Endothelial cell of umbilical vein (primary cell): ENCODE measurements around the gene LTBP2. TPM values are rescaled to one million over a fixed set of nuclear protein-coding genes. Genes with fewer than 3 reads are reported as not detected.
A peak's percentile ranks its signal among the peaks of the same experiment; 100 is the strongest.

ENCODE experiments used
- BruUV-seq: library from RNA; stranded (reverse); fragments of 400-500 nt; replicated peaks from 2 replicates; lab custom pipeline; 2021; lab: Mats Ljungman, UMichigan
- CTCF ChIA-PET: fragments of 300-600, 350-600 bp; sonication (Branson Sonifier 250); formaldehyde crosslinking; loops from one replicate; lab custom pipeline; 2021; ENCODE audit warnings: antibody characterized with exemption, inconsistent platforms; lab: Charles Lee
- POLR2A ChIA-PET: fragments of 300-600, 350-600 bp; sonication (Branson Sonifier 250); formaldehyde crosslinking; loops from one replicate; lab custom pipeline; 2021; ENCODE audit warnings: antibody characterized with exemption, inconsistent platforms; lab: Charles Lee
- DNase-seq: peaks from one replicate; pipeline ENCODE4 v3.0.0-alpha.2; 2011; ENCODE audit warnings: low read depth, low spot score
- FAIRE-seq: peaks from 2 replicates; lab custom pipeline; 2011; peaks lifted over from hg19 to GRCh38; lab: Jason Lieb, UNC
- H2AFZ ChIP-seq: 2 replicates; pipeline ENCODE4 v1.6.0; 2012; ENCODE audit warnings: low read depth, low read length, control low read depth, inconsistent platforms
- H3K27ac ChIP-seq: 2 replicates; pipeline ENCODE4 v1.5.1; 2011; ENCODE audit warnings: low read depth, mild to moderate bottlenecking, control low read depth, low read length, moderate library complexity; ENCODE audit not compliant: insufficient read depth
- H3K27me3 ChIP-seq, 2 experiments: 2 replicates each; pipeline versions ENCODE4 v1.6.0 to v1.6.1; 2011; ENCODE audit warnings: low read length in 2 of 2, mixed read lengths in 1 of 2; ENCODE audit not compliant: control insufficient read depth in 2 of 2, insufficient read depth in 2 of 2
- H3K36me3 ChIP-seq, 2 experiments: 2 replicates in 1 of 2; 3 replicates in 1 of 2; pipeline ENCODE4 v1.5.1; 2011; ENCODE audit warnings: low read length in 2 of 2, mild to moderate bottlenecking in 1 of 2, moderate library complexity in 1 of 2; ENCODE audit not compliant: control insufficient read depth in 2 of 2, insufficient read depth in 2 of 2; ENCODE audit errors: extremely low read depth in 1 of 2
- H3K4me1 ChIP-seq: 3 replicates; pipeline ENCODE4 v1.5.1; 2011; ENCODE audit warnings: mild to moderate bottlenecking, low read length; ENCODE audit not compliant: control insufficient read depth, insufficient read depth; ENCODE audit errors: extremely low read depth
- H3K4me2 ChIP-seq: 2 replicates; pipeline ENCODE4 v1.6.1; 2011; ENCODE audit warnings: low read length, control low read depth, mixed read lengths; ENCODE audit not compliant: insufficient read depth
- H3K4me3 ChIP-seq, 3 experiments: fragments of 200-600 bp in 1 of 3; sonication (generic), shearing (Covaris generic) in 1 of 3; replicated peaks in 1 of 3; 2 replicates each; pipeline ENCODE4 v1.5.1; 2011 to 2016; ENCODE audit warnings: control low read depth in 3 of 3, low read length in 3 of 3, mild to moderate bottlenecking in 2 of 3, inconsistent platforms in 1 of 3, low read depth in 1 of 3, moderate library complexity in 1 of 3; ENCODE audit not compliant: insufficient read depth in 1 of 3
- H3K79me2 ChIP-seq: 2 replicates; pipeline ENCODE4 v1.6.0; 2012; ENCODE audit warnings: low read length, inconsistent platforms; ENCODE audit not compliant: control insufficient read depth, insufficient read depth
- H3K9ac ChIP-seq: replicated peaks from 2 replicates; pipeline ENCODE3; 2011; ENCODE audit warnings: low read length, control low read depth; ENCODE audit not compliant: insufficient read depth; ENCODE audit errors: extremely low read depth
- H3K9me1 ChIP-seq: replicated peaks from 3 replicates; pipeline ENCODE4 v1.6.0; 2011; ENCODE audit warnings: mild to moderate bottlenecking, low read length; ENCODE audit not compliant: control insufficient read depth, insufficient read depth; ENCODE audit errors: extremely low read depth
- H3K9me3 ChIP-seq: replicated peaks from 2 replicates; pipeline ENCODE4 v1.5.1; 2012; ENCODE audit warnings: low read length, inconsistent platforms; ENCODE audit not compliant: control insufficient read depth, insufficient read depth
- H4K20me1 ChIP-seq: replicated peaks from 2 replicates; pipeline ENCODE3; 2011; ENCODE audit warnings: mild to moderate bottlenecking, low read length; ENCODE audit not compliant: control insufficient read depth, insufficient read depth; ENCODE audit errors: extremely low read depth
- EZH2 ChIP-seq: IDR thresholded peaks from 2 replicates; pipeline ENCODE4 v1.6.1; 2012; ENCODE audit warnings: borderline replicate concordance, low read depth, mild to moderate bottlenecking, moderate library complexity, low read length, inconsistent platforms; ENCODE audit not compliant: severe bottlenecking
- FOS ChIP-seq: IDR thresholded peaks from 2 replicates; pipeline ENCODE4 v1.6.1; 2011; ENCODE audit warnings: mild to moderate bottlenecking, low read length, moderate library complexity, borderline replicate concordance; ENCODE audit not compliant: insufficient read depth
- GATA2 ChIP-seq: IDR thresholded peaks from 2 replicates; pipeline ENCODE4 v1.7.0; 2011; ENCODE audit warnings: low read depth, mild to moderate bottlenecking, moderate library complexity, mixed read lengths, low read length; ENCODE audit not compliant: insufficient read length, insufficient read depth
- JUN ChIP-seq: IDR thresholded peaks from 2 replicates; pipeline ENCODE4 v1.6.1; 2011; ENCODE audit warnings: borderline replicate concordance, low read depth; ENCODE audit not compliant: insufficient read length, insufficient read depth
- MYC ChIP-seq: IDR thresholded peaks from one replicate; pipeline ENCODE4 v1.6.1; 2011; ENCODE audit warnings: mild to moderate bottlenecking, low read depth, low read length
- POLR2A ChIP-seq: IDR thresholded peaks from 2 replicates; pipeline ENCODE4 v1.6.1; 2012; ENCODE audit warnings: low read depth, mild to moderate bottlenecking, control low read depth, low read length
- POLR2AphosphoS5 ChIP-seq: IDR thresholded peaks from 2 replicates; pipeline ENCODE4 v1.6.1; 2012; ENCODE audit warnings: low read depth, mild to moderate bottlenecking, control low read depth, low read length, moderate library complexity; ENCODE audit not compliant: insufficient read depth
- dilution Hi-C: fragments of 300-500 bp; cut with MboI; formaldehyde crosslinking; loops from one replicate; pipeline ENCODE4 v1.15.0; 2019; ENCODE audit warnings: low sequenced_read_pairs; ENCODE audit not compliant: extremely low pct_ligation_motif_present
- intact Hi-C: fragments of 100-400 bp; cut with micrococcal nuclease; formaldehyde crosslinking; loops from one replicate; pipeline ENCODE4 v1.10.0; 2022
- polyA plus RNA-seq, 4 experiments: library from polyadenylated mRNA; depleted of rRNA in 3 of 4; stranded (reverse) in 3 of 4; unstranded in 1 of 4; fragments of >200 nt; gene quantifications; 2 replicates each; pipeline versions ENCODE4 v1.2.1 to v1.2.3, GENCODE V29; 2011 to 2012; ENCODE audit warnings: missing spikeins in 1 of 4
- total RNA-seq: library from RNA; stranded (reverse); gene quantifications from 2 replicates; pipeline ENCODE4 v1.2.3, GENCODE V29; 2021
- TF ChIP-seq, protein P1 (sequence below), 2 donors: IDR thresholded peaks; 1 replicate in 1 of 2; 2 replicates in 1 of 2; pipeline ENCODE4 v1.5.1; 2011; ENCODE audit warnings: low read length in 2 of 2, mild to moderate bottlenecking in 2 of 2, moderate library complexity in 2 of 2, control low read depth in 1 of 2, inconsistent platforms in 1 of 2, low read depth in 1 of 2; ENCODE audit not compliant: insufficient read depth in 1 of 2; ENCODE audit errors: extremely low read depth in 1 of 2
- TF ChIP-seq, protein P2 (sequence below): IDR thresholded peaks from 2 replicates; pipeline ENCODE4 v1.6.1; 2011; ENCODE audit not compliant: insufficient read depth, insufficient read length

The LTBP2 gene
- total and polyA plus RNA-seq, 2 donors (not counting 3 experiments of a cell fraction or from before 2014, with no cell fraction given): 209 to 268 TPM

DNA sequence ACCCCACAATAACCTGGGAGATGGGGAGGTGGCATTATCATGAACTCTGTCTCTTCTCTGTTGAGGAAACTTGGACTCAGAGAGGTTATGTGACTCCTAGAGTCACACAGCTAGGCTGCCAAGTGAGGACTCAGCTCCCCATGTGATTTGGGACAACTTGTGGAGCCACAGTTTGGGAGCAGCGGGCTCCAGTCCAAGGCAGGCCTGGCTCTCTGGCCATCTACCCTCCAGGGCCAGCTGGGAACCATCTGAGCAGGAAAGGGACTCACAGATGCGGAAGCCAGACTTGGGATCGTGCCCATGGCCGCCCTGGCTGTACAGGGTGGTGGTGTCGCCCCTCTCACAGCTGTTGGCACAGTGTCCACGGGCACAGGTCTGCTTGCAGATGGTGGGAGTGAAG, 59.4 kb downstream of the LTBP2 start:
- H3K4me3 ChIP-seq: no peak overlapping the region
- H3K9me1 ChIP-seq: no peaks in the 10 kb centered on the region
- no peak overlapping the region for H2AFZ ChIP-seq
- BruUV-seq: no TSS peak
- peaks cover 33% of the 10 kb centered on the region for H3K79me2 ChIP-seq
- H3K4me1 ChIP-seq: peaks cover 32% of the 10 kb centered on the region
- peak; percentile 63 for DNase-seq
- TF ChIP-seq POLR2AphosphoS5 (peak; percentile 46), POLR2A (no peak), JUN (no peak)
- ChIA-PET CTCF (interaction anchor here (0.9 kb wide), 1 partner anchor 252 kb away, joined by 4 read pairs; no protein-coding TSS in a partner anchor), POLR2A (no interaction called here)
- H3K9me3 ChIP-seq: no peaks in the 10 kb centered on the region
- dilution Hi-C loops: no loop called here
- H3K9ac ChIP-seq: no peak overlapping the region
- intact Hi-C loops: no loop called here
- H3K4me2 ChIP-seq: no peak overlapping the region
- H4K20me1 ChIP-seq: no peaks in the 10 kb centered on the region
- H3K27me3 ChIP-seq: no peaks in the 10 kb centered on the region
- no peak overlapping the region for H3K27ac ChIP-seq
- H3K36me3 ChIP-seq: peaks cover 27 to 45% of the 10 kb centered on the region in 2 experiments
- FAIRE-seq: peak; percentile 72

DNA sequence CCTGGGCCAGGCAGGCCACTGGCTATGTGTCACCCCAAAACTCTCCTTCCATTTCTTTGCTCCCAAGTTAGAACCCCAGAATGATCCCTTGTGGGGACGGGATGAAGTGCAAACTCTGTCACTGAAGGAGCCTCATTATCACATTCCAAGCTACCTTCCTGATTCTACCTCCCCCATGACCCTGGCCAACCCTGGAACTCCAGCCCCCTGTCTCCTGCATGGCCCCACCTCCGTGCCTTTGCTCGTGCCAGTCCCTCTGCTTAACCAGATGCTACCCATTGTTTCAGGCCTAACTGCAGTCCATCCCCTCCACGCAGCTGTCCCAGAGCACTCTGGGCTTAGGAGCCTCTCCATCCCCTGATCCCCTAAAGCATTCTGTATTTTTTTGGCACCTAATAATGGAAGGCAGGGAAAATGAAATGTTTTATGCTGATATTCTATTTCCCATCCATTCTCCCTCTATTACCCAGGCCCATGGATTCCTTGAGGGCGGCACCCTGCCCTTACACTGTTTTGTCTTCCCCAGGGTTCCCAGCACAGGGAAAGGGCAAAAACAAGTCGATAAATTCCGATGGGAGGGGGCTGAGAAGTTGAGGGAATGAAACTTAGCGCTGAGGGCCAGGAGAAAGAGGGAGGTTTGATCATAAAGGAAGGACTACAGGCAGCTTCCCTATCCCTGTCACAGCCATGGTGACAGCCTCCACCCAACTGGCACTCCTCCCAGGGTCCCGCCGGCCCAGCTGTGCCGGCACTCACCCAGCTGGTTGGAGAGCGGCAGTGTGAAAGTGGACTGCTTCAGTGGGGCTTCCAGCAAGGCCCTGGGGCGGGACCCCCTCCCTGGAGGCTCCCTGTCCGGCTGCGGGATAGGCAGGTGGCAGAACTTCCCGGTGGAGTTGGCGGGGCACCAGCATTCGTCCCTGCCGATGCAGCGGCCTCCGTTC, 60.3 kb downstream of the LTBP2 start:
- Histone ChIP-seq H4K20me1 (no peaks in the 10 kb centered on the region), H3K36me3 (peaks cover 33 to 52% of the 10 kb centered on the region in 2 experiments), H3K27me3 (no peaks in the 10 kb centered on the region), H3K4me1 (peaks cover 32% of the 10 kb centered on the region), H3K27ac (no peak overlapping the region), H3K9me3 (no peaks in the 10 kb centered on the region), H3K4me3 (no peak overlapping the region), H2AFZ (no peak overlapping the region), H3K9ac (no peak overlapping the region), H3K4me2 (no peak overlapping the region), H3K79me2 (peaks cover 25% of the 10 kb centered on the region), H3K9me1 (no peaks in the 10 kb centered on the region)
- ChIA-PET CTCF (no interaction called here), POLR2A (no interaction called here)
- dilution Hi-C loops: no loop called here
- intact Hi-C loops: no loop called here
- FAIRE-seq: no peak
- no peak for DNase-seq
- no TSS peak for BruUV-seq
- TF ChIP-seq EZH2 (no peak), JUN (no peak), GATA2 (no peak), MYC (no peak), POLR2AphosphoS5 (no peak), POLR2A (no peak), FOS (no peak)
- TF ChIP-seq, protein P1, sequence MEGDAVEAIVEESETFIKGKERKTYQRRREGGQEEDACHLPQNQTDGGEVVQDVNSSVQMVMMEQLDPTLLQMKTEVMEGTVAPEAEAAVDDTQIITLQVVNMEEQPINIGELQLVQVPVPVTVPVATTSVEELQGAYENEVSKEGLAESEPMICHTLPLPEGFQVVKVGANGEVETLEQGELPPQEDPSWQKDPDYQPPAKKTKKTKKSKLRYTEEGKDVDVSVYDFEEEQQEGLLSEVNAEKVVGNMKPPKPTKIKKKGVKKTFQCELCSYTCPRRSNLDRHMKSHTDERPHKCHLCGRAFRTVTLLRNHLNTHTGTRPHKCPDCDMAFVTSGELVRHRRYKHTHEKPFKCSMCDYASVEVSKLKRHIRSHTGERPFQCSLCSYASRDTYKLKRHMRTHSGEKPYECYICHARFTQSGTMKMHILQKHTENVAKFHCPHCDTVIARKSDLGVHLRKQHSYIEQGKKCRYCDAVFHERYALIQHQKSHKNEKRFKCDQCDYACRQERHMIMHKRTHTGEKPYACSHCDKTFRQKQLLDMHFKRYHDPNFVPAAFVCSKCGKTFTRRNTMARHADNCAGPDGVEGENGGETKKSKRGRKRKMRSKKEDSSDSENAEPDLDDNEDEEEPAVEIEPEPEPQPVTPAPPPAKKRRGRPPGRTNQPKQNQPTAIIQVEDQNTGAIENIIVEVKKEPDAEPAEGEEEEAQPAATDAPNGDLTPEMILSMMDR (IDR thresholded peaks at IDR 0.05; ENCODE audit: extremely low read depth in 1 of 2, insufficient read depth in 1 of 2, low read depth in 1 of 2, low read length in 2 of 2): no peak
- TF ChIP-seq, protein P2, sequence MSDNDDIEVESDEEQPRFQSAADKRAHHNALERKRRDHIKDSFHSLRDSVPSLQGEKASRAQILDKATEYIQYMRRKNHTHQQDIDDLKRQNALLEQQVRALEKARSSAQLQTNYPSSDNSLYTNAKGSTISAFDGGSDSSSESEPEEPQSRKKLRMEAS: no peak
